H9 (cell line): Measurements from ENCODE around the gene NUBPL. TPM values are rescaled to one million over a fixed set of nuclear protein-coding genes. Genes with fewer than 3 reads are reported as not detected.
A peak's percentile ranks its signal among the peaks of the same experiment; 100 is the strongest.

ENCODE experiments used
- DNase-seq: peaks from one replicate; pipeline ENCODE4 v3.0.0-alpha.2; 2017
- H2AFZ ChIP-seq: one replicate; pipeline ENCODE4 v1.6.1; 2013; ENCODE audit warnings: mild to moderate bottlenecking, low read length, control low read depth, moderate library complexity
- H2AK5ac ChIP-seq: 2 replicates; pipeline ENCODE4 v1.6.1; 2013; ENCODE audit warnings: low read length, control low read depth, mixed read lengths; ENCODE audit not compliant: insufficient read length
- H2BK120ac ChIP-seq: one replicate; pipeline ENCODE4 v1.6.1; 2013; ENCODE audit warnings: low read depth, mild to moderate bottlenecking, low read length, control low read depth, inconsistent platforms; ENCODE audit not compliant: poor library complexity, severe bottlenecking
- H2BK12ac ChIP-seq: 2 replicates; pipeline ENCODE4 v1.6.1; 2013; ENCODE audit warnings: low read length, control low read depth, mixed read lengths, low read depth; ENCODE audit not compliant: insufficient read length
- H2BK15ac ChIP-seq: 2 replicates; pipeline ENCODE4 v1.6.1; 2013; ENCODE audit warnings: low read depth, low read length, control low read depth
- H2BK20ac ChIP-seq: one replicate; pipeline ENCODE4 v1.6.1; 2013; ENCODE audit warnings: low read depth, mild to moderate bottlenecking, low read length, control low read depth, inconsistent platforms; ENCODE audit not compliant: poor library complexity, severe bottlenecking
- H2BK5ac ChIP-seq: 2 replicates; pipeline ENCODE4 v1.6.1; 2013; ENCODE audit warnings: low read length, control low read depth, mixed read lengths; ENCODE audit not compliant: insufficient read length
- H3K14ac ChIP-seq: 2 replicates; pipeline ENCODE4 v1.6.1; 2013; ENCODE audit warnings: low read length, control low read depth; ENCODE audit not compliant: insufficient read depth
- H3K18ac ChIP-seq: 2 replicates; pipeline ENCODE4 v1.6.1; 2013; ENCODE audit warnings: low read depth, mild to moderate bottlenecking, mixed read lengths, low read length, control low read depth; ENCODE audit not compliant: insufficient read length
- H3K23ac ChIP-seq: 2 replicates; pipeline ENCODE4 v1.6.1; 2013; ENCODE audit warnings: low read length, control low read depth, mixed read lengths, low read depth; ENCODE audit not compliant: insufficient read length
- H3K23me2 ChIP-seq: 2 replicates; pipeline ENCODE4 v1.6.1; 2013; ENCODE audit warnings: low read depth, mild to moderate bottlenecking, mixed read lengths, low read length, control low read depth; ENCODE audit not compliant: insufficient read length, poor library complexity, severe bottlenecking
- H3K27ac ChIP-seq: 2 replicates; pipeline ENCODE4 v1.5.1; 2013; ENCODE audit warnings: low read length, control low read depth, mixed read lengths, low read depth; ENCODE audit not compliant: insufficient read length
- H3K27me3 ChIP-seq: 2 replicates; pipeline ENCODE4 v1.6.1; 2013; ENCODE audit warnings: low read length, control low read depth, inconsistent platforms; ENCODE audit not compliant: insufficient read depth
- H3K4ac ChIP-seq: 2 replicates; pipeline ENCODE4 v1.6.1; 2013; ENCODE audit warnings: low read depth, mild to moderate bottlenecking, control low read depth, inconsistent platforms, low read length, moderate library complexity
- H3K4me1 ChIP-seq: 2 replicates; pipeline ENCODE4 v1.6.1; 2013; ENCODE audit warnings: low read length, control low read depth, inconsistent platforms; ENCODE audit not compliant: insufficient read depth
- H3K4me2 ChIP-seq: 2 replicates; pipeline ENCODE4 v1.6.1; 2013; ENCODE audit warnings: low read length, control low read depth, mixed read lengths; ENCODE audit not compliant: insufficient read length, insufficient read depth
- H3K56ac ChIP-seq: 2 replicates; pipeline ENCODE4 v1.6.1; 2013; ENCODE audit warnings: low read depth, mild to moderate bottlenecking, mixed read lengths, low read length, control low read depth; ENCODE audit not compliant: insufficient read length
- H3K79me1 ChIP-seq: 2 replicates; pipeline ENCODE4 v1.6.1; 2013; ENCODE audit warnings: low read depth, mild to moderate bottlenecking, moderate library complexity, low read length, control low read depth, inconsistent platforms; ENCODE audit not compliant: insufficient read depth, poor library complexity, severe bottlenecking
- H3K79me2 ChIP-seq: 2 replicates; pipeline ENCODE4 v1.6.1; 2013; ENCODE audit warnings: low read length, control low read depth, inconsistent platforms; ENCODE audit not compliant: insufficient read depth
- H3K9ac ChIP-seq: 2 replicates; pipeline ENCODE4 v1.6.1; 2013; ENCODE audit warnings: low read length, control low read depth, mixed read lengths; ENCODE audit not compliant: insufficient read length; ENCODE audit errors: extremely low read depth
- H3K9me3 ChIP-seq: one replicate; pipeline ENCODE4 v1.6.1; 2013; ENCODE audit warnings: low read depth, low read length, inconsistent platforms; ENCODE audit not compliant: control insufficient read depth
- H3T11ph ChIP-seq: one replicate; pipeline ENCODE4 v1.6.1; 2013; ENCODE audit warnings: mild to moderate bottlenecking, low read length, control low read depth, inconsistent platforms
- H4K20me1 ChIP-seq: one replicate; pipeline ENCODE4 v1.6.1; 2013; ENCODE audit not compliant: control insufficient read depth, insufficient read length, insufficient read depth
- H4K5ac ChIP-seq: 2 replicates; pipeline ENCODE4 v1.6.1; 2013; ENCODE audit warnings: low read depth, mild to moderate bottlenecking, mixed read lengths, low read length, control low read depth; ENCODE audit not compliant: insufficient read length
- H4K8ac ChIP-seq: replicated peaks from 2 replicates; pipeline ENCODE4 v1.6.1; 2013; ENCODE audit warnings: low read length, control low read depth, mixed read lengths, low read depth; ENCODE audit not compliant: insufficient read length
- H4K91ac ChIP-seq: 2 replicates; pipeline ENCODE4 v1.6.1; 2013; ENCODE audit warnings: low read depth, mild to moderate bottlenecking, moderate library complexity, mixed read lengths, low read length, control low read depth; ENCODE audit not compliant: insufficient read length
- H3K27ac Mint-ChIP-seq, 3 experiments: 2 replicates in 2 of 3; 3 replicates in 1 of 3; pipeline ENCODE4 v1.8.0; 2020 to 2021; ENCODE audit warnings: mixed read lengths in 3 of 3, mild to moderate bottlenecking in 1 of 3, moderate library complexity in 1 of 3
- H3K27me3 Mint-ChIP-seq: 2 replicates; pipeline ENCODE4 v1.8.0; 2021; ENCODE audit warnings: low read depth, mild to moderate bottlenecking, moderate library complexity, mixed read lengths
- H3K36me3 Mint-ChIP-seq, 3 experiments: 2 replicates in 2 of 3; 3 replicates in 1 of 3; pipeline ENCODE4 v1.8.0; 2020 to 2021; ENCODE audit warnings: low read depth in 3 of 3, mixed read lengths in 3 of 3; ENCODE audit not compliant: insufficient read depth in 1 of 3
- H3K4me1 Mint-ChIP-seq, 2 experiments: 2 replicates each; pipeline ENCODE4 v1.8.0; 2020; ENCODE audit warnings: mixed read lengths in 2 of 2
- H3K4me3 Mint-ChIP-seq, 2 experiments: 2 replicates in 1 of 2; 3 replicates in 1 of 2; pipeline ENCODE4 v1.8.0; 2020 to 2021; ENCODE audit warnings: mild to moderate bottlenecking in 2 of 2, mixed read lengths in 2 of 2, moderate library complexity in 1 of 2
- H3K9me3 Mint-ChIP-seq, 2 experiments: 2 replicates in 1 of 2; 3 replicates in 1 of 2; pipeline ENCODE4 v1.8.0; 2020; ENCODE audit warnings: mild to moderate bottlenecking in 2 of 2, mixed read lengths in 2 of 2, moderate library complexity in 1 of 2
- CTCF ChIP-seq: fragments of 200-600 bp; sonication (generic); conservative IDR thresholded peaks from 3 replicates; pipeline ENCODE4 v1.8.0; 2021; ENCODE audit warnings: antibody characterized with exemption, mild to moderate bottlenecking
- WGBS: extraction: QIAGEN DNeasy Blood & Tissue Kit; methylation state at CpG from one replicate; pipeline ENCODE4 v1.1.7; 2013; ENCODE audit warnings: missing lambda C conversion rate, low lambda C conversion rate, mixed read lengths; ENCODE audit not compliant: insufficient read length; ENCODE audit errors: extremely low coverage; 5-methylcytosine and 5-hydroxymethylcytosine counted together
- total RNA-seq: library from RNA; stranded (reverse); gene quantifications from 2 replicates; pipeline ENCODE4 v1.2.1, GENCODE V29; 2021

The NUBPL gene
- total RNA-seq, 1 experiment from 2014 or later: 14.8 TPM

GRCh38 chr14:31560759-31561154 is 447 bp upstream of the NUBPL start:
- Histone ChIP-seq H3K4me1 (no peaks in the 10 kb centered on the region), H3K27ac (no peak overlapping the region), H3K79me2 (no peaks in the 10 kb centered on the region), H2BK5ac (no peak overlapping the region), H2BK20ac (no peak overlapping the region), H3K79me1 (no peaks in the 10 kb centered on the region), H3K4ac (no peak overlapping the region), H3T11ph (no peak overlapping the region), H2BK15ac (no peak overlapping the region), H3K23me2 (no peaks in the 10 kb centered on the region), H3K9ac (no peak overlapping the region), H2BK120ac (no peak overlapping the region), H3K4me2 (peak overlapping the region; percentile 97), H4K5ac (no peak overlapping the region), H4K20me1 (no peaks in the 10 kb centered on the region), H2AFZ (no peak overlapping the region), H4K8ac (no peak overlapping the region), H3K14ac (no peak overlapping the region), H2BK12ac (no peak overlapping the region), H3K18ac (no peak overlapping the region), H2AK5ac (no peak overlapping the region), H4K91ac (no peak overlapping the region), H3K27me3 (no peaks in the 10 kb centered on the region), H3K56ac (no peak overlapping the region), H3K23ac (no peak overlapping the region), H3K9me3 (no peaks in the 10 kb centered on the region)
- H3K9me3 Mint-ChIP-seq: peaks cover 6 to 8% of the 10 kb centered on the region in 2 experiments; a peak in 4 of 5 replicates
- peaks cover 3% of the 10 kb centered on the region for H3K27me3 Mint-ChIP-seq
- peaks cover 0 to 2% (median 0%) of the 10 kb centered on the region in 3 experiments; a peak in 2 of 7 replicates for H3K36me3 Mint-ChIP-seq
- no peak for DNase-seq
- no CpG with 5 or more reads among the region's 7 CpGs for whole genome bisulfite sequencing
- peak overlapping the region; percentile 88 to 99 (median 96); a peak in 4 of 7 replicates for H3K27ac Mint-ChIP-seq
- H3K4me3 Mint-ChIP-seq: peak overlapping the region; percentile 93 to 94
- H3K4me1 Mint-ChIP-seq: peaks cover 5 to 9% of the 10 kb centered on the region in 2 experiments; a peak in 3 of 4 replicates
- no peak for TF ChIP-seq CTCF
